Measurements from ENCODE around the gene CEP164.
A peak's percentile ranks its signal among the peaks of the same experiment; 100 is the strongest.

The CEP164 gene

DNA sequence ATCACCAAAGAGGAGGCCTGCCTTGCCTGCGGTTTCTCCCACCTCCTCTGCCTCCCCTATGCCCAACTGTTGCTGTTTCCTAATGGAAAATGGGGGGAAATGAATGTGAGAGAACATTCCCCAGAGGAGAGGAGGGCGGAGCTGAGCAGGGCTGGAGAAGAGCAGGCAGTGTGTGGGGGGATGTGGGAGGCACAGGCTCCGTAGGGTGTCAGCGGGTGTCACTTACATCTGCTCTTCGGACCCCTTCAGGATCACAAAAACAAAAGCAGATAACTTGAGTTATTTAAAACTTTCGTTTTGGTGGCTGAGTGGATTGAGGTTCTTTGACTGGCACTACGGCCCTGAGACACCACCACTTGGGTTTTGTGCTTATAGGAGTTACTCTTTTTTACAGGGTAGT, 93.8 kb downstream of the CEP164 start:
- H3K27ac ChIP-seq (ENCODE audit: extremely low read depth, low read depth, low read length), result no peak overlapping the region
- ChIA-PET POLR2A (no interaction called here), CTCF (no interaction called here)
- no peaks in the 10 kb centered on the region for H3K4me1 ChIP-seq (ENCODE audit: control insufficient read depth, insufficient read depth, low read length)
- H3K9me3 ChIP-seq (ENCODE audit: control insufficient read depth, insufficient read depth, low read depth, low read length), result no peaks in the 10 kb centered on the region
- no peak overlapping the region for H3K4me3 ChIP-seq (ENCODE audit: low read depth, low read length)
- no peaks in the 10 kb centered on the region for H3K36me3 ChIP-seq (ENCODE audit: control insufficient read depth in 2 of 2, insufficient read depth in 1 of 2, low read length in 2 of 2)
- TF ChIP-seq ZNF239 (tag by site-specific recombination; IDR thresholded peaks at IDR 0.05) (no peak), ZFHX2 (tag by site-specific recombination; conservative IDR thresholded peaks at IDR 0.05) (0 out of 2 replicates have a peak, but pooled peaks have one; percentile 6)

DNA sequence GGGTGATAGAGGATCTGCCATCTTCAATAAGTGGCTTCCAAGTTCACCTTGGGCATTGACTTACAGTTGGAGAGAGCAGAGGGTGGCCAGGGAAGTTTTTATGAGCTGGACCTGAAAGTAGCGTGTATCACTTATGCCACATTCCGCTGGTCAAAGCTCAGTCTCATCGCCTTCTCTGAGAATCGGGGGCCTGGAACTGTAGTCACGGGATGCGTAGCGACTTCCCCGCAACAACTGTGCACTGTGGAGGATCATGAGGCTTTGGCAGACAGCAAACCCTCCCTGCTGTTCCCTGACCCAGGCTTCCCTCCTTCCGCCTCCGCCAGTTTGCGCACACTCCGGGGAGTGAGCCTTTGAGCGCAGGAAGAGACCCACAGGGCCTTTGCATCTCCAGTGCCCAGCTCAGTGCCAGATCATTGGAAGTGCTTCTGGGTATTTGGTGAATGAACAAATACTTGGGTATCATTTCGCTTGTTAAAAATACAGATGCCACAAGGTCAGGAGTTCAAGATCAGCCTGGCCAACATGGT, 95.5 kb downstream of the CEP164 start:
- ChIA-PET POLR2A (no interaction called here), CTCF (interaction anchor here (0.7 to 1.4 kb wide), 3 partner anchors 173 to 520 kb away, joined by 3 to 4 read pairs (median 3); no protein-coding TSS in a partner anchor)
- H3K36me3 ChIP-seq (ENCODE audit: control insufficient read depth in 2 of 2, insufficient read depth in 1 of 2, low read length in 2 of 2), result no peaks in the 10 kb centered on the region
- H3K9me3 ChIP-seq (ENCODE audit: control insufficient read depth, insufficient read depth, low read depth, low read length), result no peaks in the 10 kb centered on the region
- no peak overlapping the region for H3K27ac ChIP-seq (ENCODE audit: extremely low read depth, low read depth, low read length)
- TF ChIP-seq ZNF302 (tag by site-specific recombination; IDR thresholded peaks at IDR 0.05; ENCODE audit: low read depth), result no peak
- no peak for TF ChIP-seq ZNF133 (tag by site-specific recombination; IDR thresholded peaks at IDR 0.05)
- TF ChIP-seq, protein P1, sequence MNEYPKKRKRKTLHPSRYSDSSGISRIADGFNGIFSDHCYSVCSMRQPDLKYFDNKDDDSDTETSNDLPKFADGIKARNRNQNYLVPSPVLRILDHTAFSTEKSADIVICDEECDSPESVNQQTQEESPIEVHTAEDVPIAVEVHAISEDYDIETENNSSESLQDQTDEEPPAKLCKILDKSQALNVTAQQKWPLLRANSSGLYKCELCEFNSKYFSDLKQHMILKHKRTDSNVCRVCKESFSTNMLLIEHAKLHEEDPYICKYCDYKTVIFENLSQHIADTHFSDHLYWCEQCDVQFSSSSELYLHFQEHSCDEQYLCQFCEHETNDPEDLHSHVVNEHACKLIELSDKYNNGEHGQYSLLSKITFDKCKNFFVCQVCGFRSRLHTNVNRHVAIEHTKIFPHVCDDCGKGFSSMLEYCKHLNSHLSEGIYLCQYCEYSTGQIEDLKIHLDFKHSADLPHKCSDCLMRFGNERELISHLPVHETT (tag by site-specific recombination; IDR thresholded peaks at IDR 0.05), result no peak
- TF ChIP-seq ZNF121 (tag by site-specific recombination; IDR thresholded peaks at IDR 0.05), result no peak
- TF ChIP-seq, protein P2, sequence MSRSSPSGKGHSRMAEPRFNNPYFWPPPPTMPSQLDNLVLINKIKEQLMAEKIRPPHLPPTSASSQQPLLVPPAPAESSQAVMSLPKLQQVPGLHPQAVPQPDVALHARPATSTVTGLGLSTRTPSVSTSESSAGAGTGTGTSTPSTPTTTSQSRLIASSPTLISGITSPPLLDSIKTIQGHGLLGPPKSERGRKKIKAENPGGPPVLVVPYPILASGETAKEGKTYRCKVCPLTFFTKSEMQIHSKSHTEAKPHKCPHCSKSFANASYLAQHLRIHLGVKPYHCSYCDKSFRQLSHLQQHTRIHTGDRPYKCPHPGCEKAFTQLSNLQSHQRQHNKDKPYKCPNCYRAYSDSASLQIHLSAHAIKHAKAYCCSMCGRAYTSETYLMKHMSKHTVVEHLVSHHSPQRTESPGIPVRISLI (tag by site-specific recombination; IDR thresholded peaks at IDR 0.05), result no peak
- no peak for TF ChIP-seq ZNF354C (tag by site-specific recombination; IDR thresholded peaks at IDR 0.05; ENCODE audit: borderline replicate concordance, low read depth)
- TF ChIP-seq, protein P3, sequence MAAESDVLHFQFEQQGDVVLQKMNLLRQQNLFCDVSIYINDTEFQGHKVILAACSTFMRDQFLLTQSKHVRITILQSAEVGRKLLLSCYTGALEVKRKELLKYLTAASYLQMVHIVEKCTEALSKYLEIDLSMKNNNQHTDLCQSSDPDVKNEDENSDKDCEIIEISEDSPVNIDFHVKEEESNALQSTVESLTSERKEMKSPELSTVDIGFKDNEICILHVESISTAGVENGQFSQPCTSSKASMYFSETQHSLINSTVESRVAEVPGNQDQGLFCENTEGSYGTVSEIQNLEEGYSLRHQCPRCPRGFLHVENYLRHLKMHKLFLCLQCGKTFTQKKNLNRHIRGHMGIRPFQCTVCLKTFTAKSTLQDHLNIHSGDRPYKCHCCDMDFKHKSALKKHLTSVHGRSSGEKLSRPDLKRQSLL (tag by site-specific recombination; IDR thresholded peaks at IDR 0.05), result no peak
- no peak for TF ChIP-seq OSR2 (tag by site-specific recombination; IDR thresholded peaks at IDR 0.05)
- H3K4me1 ChIP-seq (ENCODE audit: control insufficient read depth, insufficient read depth, low read length), result no peaks in the 10 kb centered on the region
- H3K4me3 ChIP-seq (ENCODE audit: low read depth, low read length), result no peak overlapping the region

DNA sequence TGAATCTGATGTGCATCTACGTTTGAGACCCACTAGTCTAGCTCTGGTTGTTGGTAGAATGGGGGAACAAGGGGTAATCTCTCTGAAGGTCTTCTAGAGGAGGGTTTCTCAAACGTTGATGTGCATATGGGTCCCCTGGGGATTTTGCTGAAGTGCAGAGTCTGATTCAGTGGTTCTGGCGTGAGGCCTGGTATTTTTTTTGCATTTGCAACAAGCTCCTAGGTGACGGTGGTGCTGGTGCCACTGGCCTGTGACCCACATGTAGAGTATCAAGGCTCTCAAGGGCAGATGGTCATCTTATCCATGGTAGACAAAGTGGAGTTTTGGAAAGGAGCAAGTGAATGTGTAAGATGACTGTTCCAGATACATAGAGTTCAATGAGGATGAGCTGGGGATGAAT, 97.1 kb downstream of the CEP164 start:
- H3K27ac ChIP-seq (ENCODE audit: extremely low read depth, low read depth, low read length), result no peak overlapping the region
- no peaks in the 10 kb centered on the region for H3K36me3 ChIP-seq (ENCODE audit: control insufficient read depth in 2 of 2, insufficient read depth in 1 of 2, low read length in 2 of 2)
- H3K4me3 ChIP-seq (ENCODE audit: low read depth, low read length), result no peak overlapping the region
- H3K4me1 ChIP-seq (ENCODE audit: control insufficient read depth, insufficient read depth, low read length), result no peaks in the 10 kb centered on the region
- H3K9me3 ChIP-seq (ENCODE audit: control insufficient read depth, insufficient read depth, low read depth, low read length), result no peaks in the 10 kb centered on the region
- CTCF ChIA-PET, result interaction anchor here (0.6 to 4.9 kb wide), 15 partner anchors 9 to 629 kb away, joined by 3 to 113 read pairs (median 6); no protein-coding TSS in a partner anchor
- POLR2A ChIA-PET, result no interaction called here
- TF ChIP-seq, protein P4, sequence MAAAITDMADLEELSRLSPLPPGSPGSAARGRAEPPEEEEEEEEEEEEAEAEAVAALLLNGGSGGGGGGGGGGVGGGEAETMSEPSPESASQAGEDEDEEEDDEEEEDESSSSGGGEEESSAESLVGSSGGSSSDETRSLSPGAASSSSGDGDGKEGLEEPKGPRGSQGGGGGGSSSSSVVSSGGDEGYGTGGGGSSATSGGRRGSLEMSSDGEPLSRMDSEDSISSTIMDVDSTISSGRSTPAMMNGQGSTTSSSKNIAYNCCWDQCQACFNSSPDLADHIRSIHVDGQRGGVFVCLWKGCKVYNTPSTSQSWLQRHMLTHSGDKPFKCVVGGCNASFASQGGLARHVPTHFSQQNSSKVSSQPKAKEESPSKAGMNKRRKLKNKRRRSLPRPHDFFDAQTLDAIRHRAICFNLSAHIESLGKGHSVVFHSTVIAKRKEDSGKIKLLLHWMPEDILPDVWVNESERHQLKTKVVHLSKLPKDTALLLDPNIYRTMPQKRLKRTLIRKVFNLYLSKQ (tag by site-specific recombination; IDR thresholded peaks at IDR 0.05; ENCODE audit: borderline replicate concordance), result no peak
- TF ChIP-seq, protein P5, sequence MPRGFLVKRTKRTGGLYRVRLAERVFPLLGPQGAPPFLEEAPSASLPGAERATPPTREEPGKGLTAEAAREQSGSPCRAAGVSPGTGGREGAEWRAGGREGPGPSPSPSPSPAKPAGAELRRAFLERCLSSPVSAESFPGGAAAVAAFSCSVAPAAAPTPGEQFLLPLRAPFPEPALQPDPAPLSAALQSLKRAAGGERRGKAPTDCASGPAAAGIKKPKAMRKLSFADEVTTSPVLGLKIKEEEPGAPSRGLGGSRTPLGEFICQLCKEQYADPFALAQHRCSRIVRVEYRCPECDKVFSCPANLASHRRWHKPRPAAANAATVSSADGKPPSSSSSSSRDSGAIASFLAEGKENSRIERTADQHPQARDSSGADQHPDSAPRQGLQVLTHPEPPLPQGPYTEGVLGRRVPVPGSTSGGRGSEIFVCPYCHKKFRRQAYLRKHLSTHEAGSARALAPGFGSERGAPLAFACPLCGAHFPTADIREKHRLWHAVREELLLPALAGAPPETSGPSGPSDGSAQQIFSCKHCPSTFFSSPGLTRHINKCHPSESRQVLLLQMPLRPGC (tag by site-specific recombination; IDR thresholded peaks at IDR 0.05), result no peak
- TF ChIP-seq SP7 (tag by site-specific recombination; IDR thresholded peaks at IDR 0.05), result no peak
- TF ChIP-seq GLI4 (tag by site-specific recombination; IDR thresholded peaks at IDR 0.05), result no peak
- TF ChIP-seq, protein P3 (tag by site-specific recombination; IDR thresholded peaks at IDR 0.05), result no peak
- no peak for TF ChIP-seq ZNF423 (tag by site-specific recombination; IDR thresholded peaks at IDR 0.05)
- TF ChIP-seq ZNF138 (tag by site-specific recombination; IDR thresholded peaks at IDR 0.05; ENCODE audit: borderline replicate concordance), result no peak
- TF ChIP-seq ZNF768 (tag by site-specific recombination; IDR thresholded peaks at IDR 0.05), result no peak
- no peak for TF ChIP-seq ZNF707 (tag by site-specific recombination; IDR thresholded peaks at IDR 0.05)
- no peak for TF ChIP-seq ZNF514 (tag by site-specific recombination; IDR thresholded peaks at IDR 0.05)
- TF ChIP-seq ZNF16 (tag by site-specific recombination; IDR thresholded peaks at IDR 0.05; ENCODE audit: low read depth), result no peak
- TF ChIP-seq, protein P6, sequence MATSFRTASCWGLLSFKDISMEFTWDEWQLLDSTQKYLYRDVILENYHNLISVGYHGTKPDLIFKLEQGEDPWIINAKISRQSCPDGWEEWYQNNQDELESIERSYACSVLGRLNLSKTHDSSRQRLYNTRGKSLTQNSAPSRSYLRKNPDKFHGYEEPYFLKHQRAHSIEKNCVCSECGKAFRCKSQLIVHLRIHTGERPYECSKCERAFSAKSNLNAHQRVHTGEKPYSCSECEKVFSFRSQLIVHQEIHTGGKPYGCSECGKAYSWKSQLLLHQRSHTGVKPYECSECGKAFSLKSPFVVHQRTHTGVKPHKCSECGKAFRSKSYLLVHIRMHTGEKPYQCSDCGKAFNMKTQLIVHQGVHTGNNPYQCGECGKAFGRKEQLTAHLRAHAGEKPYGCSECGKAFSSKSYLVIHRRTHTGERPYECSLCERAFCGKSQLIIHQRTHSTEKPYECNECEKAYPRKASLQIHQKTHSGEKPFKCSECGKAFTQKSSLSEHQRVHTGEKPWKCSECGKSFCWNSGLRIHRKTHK (tag by site-specific recombination; IDR thresholded peaks at IDR 0.05), result no peak

Measured in HEK293 (cell line).